ENCODE results near the gene FHAD1.

The FHAD1 gene

DNA sequence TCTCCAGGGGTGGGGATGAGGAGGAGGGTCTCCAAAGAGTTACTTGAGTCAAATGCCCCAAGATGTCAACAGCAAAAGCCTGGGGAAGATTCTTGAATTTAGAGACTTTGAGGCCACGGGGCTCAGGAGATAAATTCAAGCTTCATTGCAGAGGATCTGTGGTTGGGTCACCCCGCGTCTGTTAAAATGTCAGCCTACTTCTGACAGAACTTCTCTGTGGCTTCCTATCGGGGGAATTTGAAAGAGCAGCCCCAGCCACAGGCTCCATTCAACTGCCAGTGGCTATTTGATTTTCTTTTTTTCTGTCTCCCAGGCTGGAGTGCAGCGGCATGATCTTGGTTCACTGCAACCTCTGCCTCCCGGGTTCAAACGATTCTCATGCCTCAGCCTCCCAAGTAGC is 100.2 kb downstream of the FHAD1 start:
- TF ChIP-seq, protein P1, sequence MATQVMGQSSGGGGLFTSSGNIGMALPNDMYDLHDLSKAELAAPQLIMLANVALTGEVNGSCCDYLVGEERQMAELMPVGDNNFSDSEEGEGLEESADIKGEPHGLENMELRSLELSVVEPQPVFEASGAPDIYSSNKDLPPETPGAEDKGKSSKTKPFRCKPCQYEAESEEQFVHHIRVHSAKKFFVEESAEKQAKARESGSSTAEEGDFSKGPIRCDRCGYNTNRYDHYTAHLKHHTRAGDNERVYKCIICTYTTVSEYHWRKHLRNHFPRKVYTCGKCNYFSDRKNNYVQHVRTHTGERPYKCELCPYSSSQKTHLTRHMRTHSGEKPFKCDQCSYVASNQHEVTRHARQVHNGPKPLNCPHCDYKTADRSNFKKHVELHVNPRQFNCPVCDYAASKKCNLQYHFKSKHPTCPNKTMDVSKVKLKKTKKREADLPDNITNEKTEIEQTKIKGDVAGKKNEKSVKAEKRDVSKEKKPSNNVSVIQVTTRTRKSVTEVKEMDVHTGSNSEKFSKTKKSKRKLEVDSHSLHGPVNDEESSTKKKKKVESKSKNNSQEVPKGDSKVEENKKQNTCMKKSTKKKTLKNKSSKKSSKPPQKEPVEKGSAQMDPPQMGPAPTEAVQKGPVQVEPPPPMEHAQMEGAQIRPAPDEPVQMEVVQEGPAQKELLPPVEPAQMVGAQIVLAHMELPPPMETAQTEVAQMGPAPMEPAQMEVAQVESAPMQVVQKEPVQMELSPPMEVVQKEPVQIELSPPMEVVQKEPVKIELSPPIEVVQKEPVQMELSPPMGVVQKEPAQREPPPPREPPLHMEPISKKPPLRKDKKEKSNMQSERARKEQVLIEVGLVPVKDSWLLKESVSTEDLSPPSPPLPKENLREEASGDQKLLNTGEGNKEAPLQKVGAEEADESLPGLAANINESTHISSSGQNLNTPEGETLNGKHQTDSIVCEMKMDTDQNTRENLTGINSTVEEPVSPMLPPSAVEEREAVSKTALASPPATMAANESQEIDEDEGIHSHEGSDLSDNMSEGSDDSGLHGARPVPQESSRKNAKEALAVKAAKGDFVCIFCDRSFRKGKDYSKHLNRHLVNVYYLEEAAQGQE (IDR thresholded peaks at IDR 0.05; ENCODE audit: insufficient read depth in 1 of 2, low read depth in 2 of 2, low read length in 2 of 2): no peak
- TF ChIP-seq TAF1 (IDR thresholded peaks at IDR 0.05; ENCODE audit: borderline replicate concordance, insufficient read depth, low read length) (no peak), FOXP2 (optimal IDR thresholded peaks at IDR 0.05; ENCODE audit: borderline replicate concordance, extremely low read depth, extremely low read length, insufficient read depth) (no peak), SIN3A (IDR thresholded peaks at IDR 0.05; ENCODE audit: borderline replicate concordance, insufficient read depth, low read length) (no peak), POLR2AphosphoS5 (IDR thresholded peaks at IDR 0.05; ENCODE audit: low read depth, low read length) (no peak)

DNA sequence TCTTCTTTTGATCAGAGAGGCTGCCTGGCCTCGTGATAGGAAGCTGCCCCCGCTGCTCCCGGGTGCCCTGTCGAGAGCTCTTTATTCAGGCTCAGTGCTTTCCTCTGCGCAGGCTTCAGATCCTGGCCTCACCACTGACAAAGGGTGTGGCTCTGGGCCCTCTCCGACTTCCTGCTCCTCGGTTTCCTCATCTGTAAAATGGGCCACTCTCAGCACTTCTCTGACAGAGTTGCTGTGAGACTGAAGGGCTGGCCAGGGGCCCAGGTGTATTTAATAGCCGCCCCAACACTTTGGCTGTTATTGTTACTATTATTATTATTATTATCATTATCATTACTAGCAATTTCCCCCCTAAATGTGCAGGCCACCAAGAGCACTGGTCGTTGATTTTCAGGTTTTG is 101.6 kb downstream of the FHAD1 start:
- TF ChIP-seq SIN3A (IDR thresholded peaks at IDR 0.05; ENCODE audit: borderline replicate concordance, insufficient read depth, low read length) (no peak), FOXP2 (optimal IDR thresholded peaks at IDR 0.05; ENCODE audit: borderline replicate concordance, extremely low read depth, extremely low read length, insufficient read depth) (no peak), POLR2AphosphoS5 (IDR thresholded peaks at IDR 0.05; ENCODE audit: low read depth, low read length) (no peak), TAF1 (IDR thresholded peaks at IDR 0.05; ENCODE audit: borderline replicate concordance, insufficient read depth, low read length) (no peak)
- TF ChIP-seq, protein P1 (IDR thresholded peaks at IDR 0.05; ENCODE audit: insufficient read depth in 1 of 2, low read depth in 2 of 2, low read length in 2 of 2): no peak

- TF ChIP-seq SIN3A (IDR thresholded peaks at IDR 0.05; ENCODE audit: borderline replicate concordance, insufficient read depth, low read length) (no peak), TAF1 (IDR thresholded peaks at IDR 0.05; ENCODE audit: borderline replicate concordance, insufficient read depth, low read length) (no peak), FOXP2 (optimal IDR thresholded peaks at IDR 0.05; ENCODE audit: borderline replicate concordance, extremely low read depth, extremely low read length, insufficient read depth) (no peak), POLR2AphosphoS5 (IDR thresholded peaks at IDR 0.05; ENCODE audit: low read depth, low read length) (no peak)
- TF ChIP-seq, protein P1 (IDR thresholded peaks at IDR 0.05; ENCODE audit: insufficient read depth in 1 of 2, low read depth in 2 of 2, low read length in 2 of 2): no peak
Measured at GRCh38 chr1:15349133-15349532, 102.1 kb downstream of the FHAD1 start.

GRCh38 chr1:15350151-15350550 is 103.1 kb downstream of the FHAD1 start:
- TF ChIP-seq POLR2AphosphoS5 (IDR thresholded peaks at IDR 0.05; ENCODE audit: low read depth, low read length): no peak
- no peak for TF ChIP-seq SIN3A (IDR thresholded peaks at IDR 0.05; ENCODE audit: borderline replicate concordance, insufficient read depth, low read length)
- TF ChIP-seq TAF1 (IDR thresholded peaks at IDR 0.05; ENCODE audit: borderline replicate concordance, insufficient read depth, low read length): no peak
- TF ChIP-seq, protein P1 (IDR thresholded peaks at IDR 0.05; ENCODE audit: insufficient read depth in 1 of 2, low read depth in 2 of 2, low read length in 2 of 2): no peak
- no peak for TF ChIP-seq FOXP2 (optimal IDR thresholded peaks at IDR 0.05; ENCODE audit: borderline replicate concordance, extremely low read depth, extremely low read length, insufficient read depth)
